HL-60/S4 (cell line): ENCODE measurements around the gene RHBDF2.

Experiments used
- in situ Hi-C: fragments of 300-500 bp; cut with MboI; formaldehyde crosslinking; loops from 2 replicates; pipeline ENCODE4 v1.14.3; 2022; ENCODE audit warnings: low sequenced_read_pairs

Gene RHBDF2

GRCh38 chr17:76501018-76501826, at the start of gene RHBDF2:
Gene RHBDF2, minus strand, starts transcription at chr17:76501423. Its CDS starts 19,899 bp downstream, at chr17:76481524.
- in situ Hi-C loops, result loop anchor here (10.0 to 25.0 kb wide), 2 partner anchors 89 to 196 kb away; partner anchors contain the start of gene QRICH2

GRCh38 chr17:76549539-76549938, 48.3 kb upstream of the RHBDF2 start:
- in situ Hi-C loops, result no loop called here

DNA sequence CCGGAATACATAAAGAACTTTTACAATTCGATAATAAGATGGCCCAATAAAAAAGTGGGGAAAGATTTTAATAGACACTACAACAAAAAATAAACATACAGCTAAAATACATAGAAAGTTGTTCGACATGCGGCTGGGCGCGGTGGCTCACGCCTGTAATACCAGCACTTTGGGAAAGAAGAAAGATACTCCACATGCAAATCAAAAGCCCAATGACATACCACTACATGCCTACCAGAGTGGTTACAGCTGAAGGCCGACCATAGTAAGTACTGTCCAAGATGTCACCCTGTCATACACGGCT, 47.9 kb upstream of the RHBDF2 start:
- in situ Hi-C loops, result no loop called here

DNA sequence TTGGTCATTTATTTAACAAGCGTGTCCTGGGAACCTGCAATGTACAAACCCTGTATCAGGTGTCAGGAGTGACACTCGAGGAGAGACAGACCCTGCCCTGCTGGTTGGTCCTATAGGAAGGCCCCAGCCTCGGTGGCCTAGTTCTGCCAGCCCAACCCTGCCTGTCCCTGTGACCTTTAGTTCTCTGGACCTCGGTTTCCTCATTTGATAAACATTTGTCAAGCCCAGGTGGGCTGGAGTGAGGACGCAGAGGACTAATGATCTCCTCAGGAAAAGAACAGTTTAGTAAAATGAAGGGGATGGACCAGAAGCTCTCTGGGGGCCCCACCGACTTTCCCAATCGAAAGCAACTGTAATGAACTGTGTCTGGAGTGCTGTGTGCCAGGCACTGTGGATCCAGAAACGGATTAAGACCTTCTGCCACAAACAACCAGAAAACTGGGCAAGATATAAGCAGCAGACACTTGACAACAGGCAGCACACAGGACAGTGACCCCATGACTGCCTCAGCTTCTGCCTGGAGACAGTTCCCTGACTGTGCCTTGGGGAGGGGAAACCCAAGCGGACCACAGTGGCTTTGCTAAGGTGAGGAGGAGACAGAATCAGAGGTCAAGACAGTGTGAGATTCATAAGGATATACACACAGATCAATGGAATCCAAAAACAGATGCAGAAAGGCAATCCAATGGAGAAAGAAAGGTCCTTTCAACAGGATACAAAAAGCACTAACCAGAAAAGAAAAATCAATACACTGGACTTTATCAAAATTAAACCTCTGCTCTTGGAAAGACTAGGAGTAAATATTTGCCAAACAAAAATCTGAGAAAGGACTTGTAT, 47.4 kb upstream of the RHBDF2 start:
- in situ Hi-C loops, result no loop called here

- in situ Hi-C loops, result no loop called here
These were observed 46.5 kb upstream of the RHBDF2 start for GRCh38 chr17:76547642-76548202.

GRCh38 chr17:76547183-76547641, 46.0 kb upstream of the RHBDF2 start:
- in situ Hi-C loops, result no loop called here

GRCh38 chr17:76546556-76547182, 45.4 kb upstream of the RHBDF2 start:
- in situ Hi-C loops, result no loop called here

GRCh38 chr17:76545918-76546555, 44.8 kb upstream of the RHBDF2 start:
- in situ Hi-C loops, result no loop called here

- in situ Hi-C loops, result no loop called here
These were observed 43.5 kb upstream of the RHBDF2 start for GRCh38 chr17:76544546-76545365.

DNA sequence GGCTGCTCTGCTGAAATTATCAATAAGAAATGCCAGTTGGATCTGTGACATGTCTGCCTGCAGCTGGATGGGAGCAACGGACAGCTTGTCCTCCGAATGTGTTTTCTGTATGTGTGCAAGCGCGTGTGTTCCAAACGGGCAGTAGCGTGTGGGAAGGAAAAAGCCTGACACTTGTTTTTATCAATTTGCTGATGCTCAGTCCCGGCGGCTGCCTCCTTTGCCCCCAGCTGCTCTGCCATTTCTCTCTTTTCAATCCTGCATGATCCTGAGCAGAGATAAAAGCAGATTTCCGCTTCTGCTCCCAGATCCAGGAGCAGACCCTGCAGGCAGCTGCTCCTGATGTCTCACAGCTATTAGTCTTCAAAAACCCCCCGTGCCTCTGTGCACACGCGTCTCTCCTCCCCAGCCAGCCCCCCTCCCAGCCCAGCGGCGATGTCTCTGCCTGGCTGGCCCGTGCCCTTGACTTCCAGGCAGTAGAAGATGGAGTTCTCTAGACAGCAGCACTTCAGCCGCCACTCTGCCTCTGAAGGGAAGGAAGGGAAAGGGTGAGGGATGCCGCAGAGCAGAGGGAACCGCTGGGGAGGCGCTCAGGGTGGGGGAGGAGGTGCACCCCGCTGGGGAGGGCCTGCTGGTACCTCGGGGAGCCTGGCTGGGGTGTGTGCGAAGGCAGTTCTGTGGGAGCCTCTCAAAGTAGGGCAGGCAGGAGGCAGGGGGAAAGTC, 42.8 kb upstream of the RHBDF2 start:
- in situ Hi-C loops, result no loop called here

DNA sequence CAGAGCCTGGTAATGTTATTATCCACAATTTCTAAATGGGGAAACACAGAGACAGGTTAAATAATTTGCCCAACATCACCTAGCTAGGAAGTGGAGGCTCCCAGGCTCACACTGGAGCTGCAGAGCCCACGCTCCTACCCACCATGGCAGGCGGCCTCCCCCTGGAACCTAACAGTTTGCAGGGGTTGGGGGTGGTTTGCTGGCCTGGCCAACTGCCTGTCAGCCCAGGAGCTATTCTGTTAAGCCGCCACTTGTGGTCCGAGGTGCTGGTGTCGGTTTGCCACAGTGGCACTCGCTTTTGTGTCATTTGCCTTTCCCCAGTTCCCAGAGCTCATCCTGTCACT, 42.2 kb upstream of the RHBDF2 start:
- in situ Hi-C loops, result no loop called here

DNA sequence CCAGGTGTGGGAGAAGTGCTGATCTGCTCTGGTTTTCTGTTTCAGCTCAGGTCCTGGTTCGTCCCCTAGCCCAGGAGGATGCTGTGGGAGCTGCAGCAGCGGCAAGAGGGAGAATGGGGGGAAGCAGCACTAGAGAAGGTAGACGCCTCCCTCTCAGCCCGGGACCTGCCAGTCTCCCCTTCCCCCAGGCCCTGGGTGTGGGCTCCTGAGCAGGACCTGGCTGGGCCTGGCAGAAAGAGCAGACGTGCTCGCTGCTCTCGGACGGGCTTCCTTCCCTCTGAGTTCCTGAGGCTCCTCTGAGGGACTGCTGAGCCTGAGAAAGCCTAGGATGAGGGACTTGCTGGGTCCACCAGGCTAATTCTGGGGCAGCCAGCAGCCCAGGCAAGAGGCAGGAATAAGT, 41.8 kb upstream of the RHBDF2 start:
- in situ Hi-C loops, result no loop called here

- in situ Hi-C loops, result no loop called here
These were observed 41.3 kb upstream of the RHBDF2 start for GRCh38 chr17:76542566-76542971.

DNA sequence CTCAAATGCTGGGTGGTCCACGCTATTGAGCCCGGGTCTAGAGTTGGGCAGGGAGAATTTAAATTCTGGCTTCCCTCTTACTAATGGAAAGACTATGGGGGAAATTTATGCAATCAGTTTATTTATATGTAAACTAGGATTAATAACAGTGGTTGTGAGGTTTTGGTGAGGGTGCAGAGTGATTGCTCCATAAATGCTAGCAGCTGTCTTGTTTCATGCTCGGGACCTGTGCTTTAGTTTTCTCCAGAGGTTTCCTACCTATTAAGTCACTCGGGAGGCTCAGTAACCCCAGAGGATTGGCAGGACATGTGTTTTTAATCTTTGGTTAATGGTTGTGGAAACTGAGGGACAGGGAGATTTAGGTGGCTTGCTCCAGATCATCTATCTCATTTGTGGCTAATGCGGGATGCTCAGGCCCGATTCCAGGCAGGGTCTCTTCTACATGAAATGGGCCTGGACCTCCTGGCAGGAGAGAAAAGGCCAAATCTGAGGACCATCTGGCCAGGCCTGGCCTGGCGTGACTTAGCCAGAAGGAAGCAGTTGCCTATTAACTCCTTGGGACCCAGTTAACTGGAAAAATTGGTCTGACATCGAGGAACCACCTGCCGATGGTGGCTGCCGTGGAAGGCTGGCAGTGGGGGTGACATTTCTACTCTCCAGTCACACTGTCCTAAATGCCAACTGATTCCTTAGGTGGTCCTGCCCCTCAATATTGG, 40.7 kb upstream of the RHBDF2 start:
- in situ Hi-C loops, result no loop called here

GRCh38 chr17:76540381-76541300, 39.4 kb upstream of the RHBDF2 start:
- in situ Hi-C loops, result no loop called here

GRCh38 chr17:76539631-76540271, 38.5 kb upstream of the RHBDF2 start, which contains the start of gene PRCD:
Gene PRCD, plus strand, starts transcription at chr17:76540044. Its CDS starts 98 bp downstream, at chr17:76540142.
- in situ Hi-C loops, result no loop called here

DNA sequence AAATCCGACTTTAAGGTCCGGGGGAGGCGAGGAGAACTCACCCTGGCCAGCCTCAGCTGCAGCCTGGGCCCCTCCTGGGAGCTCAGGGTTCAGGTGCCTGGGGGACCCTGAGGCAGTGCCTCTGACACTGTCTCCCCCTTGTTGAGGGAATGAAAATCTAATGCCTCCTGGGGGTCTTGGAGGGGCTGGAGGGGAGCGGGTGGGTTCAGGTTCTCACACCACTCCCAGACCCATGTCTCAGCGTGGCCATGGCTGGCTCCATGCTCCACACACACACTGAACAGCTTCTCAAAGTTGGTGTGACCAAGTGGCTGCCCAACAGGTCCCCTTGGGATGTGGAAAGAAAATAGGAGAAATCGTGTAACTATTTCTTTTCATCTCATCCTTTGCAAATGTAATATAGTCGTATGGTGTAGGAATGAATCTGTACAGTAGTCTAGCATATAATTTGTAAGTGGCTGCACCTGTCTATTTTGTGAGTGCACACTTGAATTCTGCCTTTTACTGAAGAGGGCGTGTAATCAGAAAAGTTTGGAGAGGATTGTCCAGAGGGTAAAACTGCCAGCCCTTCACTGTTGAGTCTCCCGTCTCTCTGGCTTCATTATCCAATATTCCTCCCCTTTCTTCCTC, 37.8 kb upstream of the RHBDF2 start:
- in situ Hi-C loops, result no loop called here
